ENCODE data around the gene POC1B.
A peak's percentile ranks its signal among the peaks of the same experiment; 100 is the strongest.

POC1B gene

DNA sequence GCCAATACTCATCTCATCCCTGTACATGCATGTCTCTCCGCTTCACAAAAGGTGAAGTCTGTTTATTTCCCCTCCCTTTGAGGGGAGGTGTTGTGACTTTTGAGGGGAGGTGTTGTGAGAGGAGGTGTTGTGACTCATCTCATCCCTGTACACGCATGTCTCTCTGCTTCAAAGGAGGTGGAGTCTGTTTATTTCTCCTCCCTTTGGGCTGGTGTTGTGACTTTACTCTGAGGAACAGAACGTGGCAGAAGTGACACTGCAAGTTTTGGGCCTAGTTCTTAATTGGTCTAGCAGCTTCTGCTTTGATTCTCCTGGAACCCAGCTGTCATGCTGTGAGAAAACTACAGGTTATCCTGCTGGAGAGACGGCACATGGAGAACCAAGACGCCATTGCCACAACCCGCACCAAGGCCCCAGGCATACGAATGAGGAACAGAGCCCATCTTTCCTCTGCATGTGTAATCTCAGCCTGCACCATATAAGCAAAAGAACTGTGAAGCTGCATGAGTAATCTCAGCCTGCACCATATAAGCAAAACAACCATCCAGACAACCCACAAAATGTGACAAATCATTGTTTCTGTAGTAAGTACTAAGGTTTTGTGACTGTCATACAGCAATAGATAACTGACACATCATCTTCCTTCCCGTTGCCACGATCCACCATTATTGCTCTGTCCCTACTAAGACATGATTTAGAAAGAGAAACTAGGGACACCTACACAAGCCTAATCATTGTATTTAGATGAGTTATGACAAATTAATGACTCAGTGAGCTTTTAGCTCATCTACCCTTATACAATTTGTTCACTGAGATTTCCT is 31.2 kb downstream of the POC1B start:
- DNase-seq = no peak

DNA sequence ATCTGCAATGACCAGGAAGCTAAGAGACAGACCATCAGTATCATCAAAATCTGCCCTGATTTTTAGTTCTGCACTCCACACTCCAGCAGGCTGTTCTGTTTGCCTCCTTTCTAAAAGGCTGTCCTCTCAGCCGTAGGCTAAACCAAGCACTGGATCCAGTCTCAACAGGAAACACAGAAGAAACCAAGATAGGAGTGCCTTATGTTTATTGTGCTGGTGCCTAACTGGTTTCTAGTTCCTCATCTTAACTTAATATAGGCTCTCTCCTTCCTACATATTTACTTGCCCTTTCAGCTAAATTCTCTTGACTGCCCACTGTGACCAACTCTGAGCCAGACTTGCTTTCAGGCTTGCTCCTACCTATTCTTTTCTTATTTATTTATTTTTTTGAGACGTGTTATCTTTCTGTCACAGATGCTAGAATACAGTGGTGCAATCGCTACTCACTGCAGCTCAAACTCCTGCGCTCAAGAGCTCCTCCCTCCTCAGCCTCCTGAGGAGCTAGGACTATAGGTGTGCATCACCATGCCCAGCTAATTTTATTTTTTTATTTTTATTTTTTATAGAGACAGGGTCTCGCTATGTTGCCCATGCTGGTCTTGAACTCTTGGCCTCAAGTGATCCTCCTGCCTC is 32.1 kb downstream of the POC1B start:
- no peak for DNase-seq

DNA sequence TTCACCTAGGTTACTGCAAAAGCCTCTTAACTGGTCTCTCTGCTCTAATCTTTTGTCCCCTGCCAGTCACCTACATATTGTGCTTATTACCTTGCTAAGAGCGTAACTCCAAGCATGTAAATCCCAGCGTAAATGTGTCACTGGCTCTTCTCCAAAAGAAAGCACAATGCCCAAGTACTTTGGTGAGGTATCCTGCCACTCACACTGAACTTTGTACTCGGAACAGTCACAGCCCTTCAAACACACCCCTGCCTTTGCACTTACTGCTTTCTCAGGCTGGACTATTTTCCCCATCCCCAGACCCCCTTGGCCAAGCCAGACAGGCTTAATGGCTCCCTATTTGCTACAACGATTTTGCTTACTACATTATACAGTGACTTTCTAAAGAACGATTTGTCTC is 33.0 kb downstream of the POC1B start:
- no peak for DNase-seq

GRCh38 chr12:89490922-89491321 is 34.9 kb downstream of the POC1B start:
- DNase-seq = no peak

- DNase-seq = no peak
These were observed 39.6 kb downstream of the POC1B start for GRCh38 chr12:89486264-89486663.

DNA sequence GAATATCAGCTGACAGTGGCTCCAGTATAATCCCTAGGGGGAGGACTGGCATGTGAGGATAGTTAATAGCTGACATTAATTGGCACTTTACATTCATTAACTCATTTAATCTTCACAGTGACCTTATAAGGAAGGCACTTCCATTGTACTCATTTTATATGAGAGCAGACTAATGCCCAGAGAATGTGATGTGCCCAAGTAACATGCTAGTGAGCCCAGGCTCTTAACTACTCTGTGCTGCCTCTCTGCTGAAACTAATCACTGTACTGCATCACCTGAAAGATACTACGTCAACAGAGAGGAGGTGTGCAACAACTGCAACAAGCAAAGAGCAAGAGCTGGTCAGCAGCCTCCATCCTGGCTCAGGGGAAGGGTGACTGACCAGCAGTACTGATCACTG is 41.4 kb downstream of the POC1B start:
- DNase-seq = no peak

GRCh38 chr12:89481213-89481914 is 44.5 kb downstream of the POC1B start:
- no peak for DNase-seq

GRCh38 chr12:89479982-89480381 is 45.9 kb downstream of the POC1B start:
- DNase-seq = no peak

DNA sequence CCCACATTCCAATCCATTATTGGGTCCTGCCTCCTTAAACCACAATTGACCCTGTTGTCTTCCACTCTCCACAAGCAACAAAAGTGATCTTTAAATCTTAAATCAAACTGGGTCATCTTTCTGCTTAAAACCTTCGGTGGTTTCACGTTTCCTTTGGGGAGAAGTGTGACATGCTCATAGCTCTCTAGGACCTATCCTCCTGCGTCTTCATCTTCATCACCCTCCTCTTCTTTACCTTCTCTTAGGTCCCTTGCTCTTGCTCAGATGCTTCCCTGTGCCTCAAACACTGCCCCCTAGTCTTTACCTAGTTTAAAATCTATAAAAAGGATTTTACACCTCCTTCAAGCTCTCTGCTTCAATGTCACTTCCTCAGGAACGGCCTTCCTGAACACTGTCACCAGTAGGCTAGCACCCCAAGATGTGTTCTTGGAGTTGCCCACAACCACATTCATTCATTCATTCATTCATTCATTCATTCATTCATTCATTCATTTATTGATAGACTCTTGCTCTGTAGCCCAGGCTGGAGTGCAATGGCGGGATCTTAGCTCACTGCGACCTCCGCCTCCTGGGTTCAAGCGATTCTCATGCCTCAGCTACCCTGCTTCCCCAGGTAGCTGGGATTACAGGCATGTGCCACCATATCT is 48.1 kb downstream of the POC1B start:
- no peak for DNase-seq

DNA sequence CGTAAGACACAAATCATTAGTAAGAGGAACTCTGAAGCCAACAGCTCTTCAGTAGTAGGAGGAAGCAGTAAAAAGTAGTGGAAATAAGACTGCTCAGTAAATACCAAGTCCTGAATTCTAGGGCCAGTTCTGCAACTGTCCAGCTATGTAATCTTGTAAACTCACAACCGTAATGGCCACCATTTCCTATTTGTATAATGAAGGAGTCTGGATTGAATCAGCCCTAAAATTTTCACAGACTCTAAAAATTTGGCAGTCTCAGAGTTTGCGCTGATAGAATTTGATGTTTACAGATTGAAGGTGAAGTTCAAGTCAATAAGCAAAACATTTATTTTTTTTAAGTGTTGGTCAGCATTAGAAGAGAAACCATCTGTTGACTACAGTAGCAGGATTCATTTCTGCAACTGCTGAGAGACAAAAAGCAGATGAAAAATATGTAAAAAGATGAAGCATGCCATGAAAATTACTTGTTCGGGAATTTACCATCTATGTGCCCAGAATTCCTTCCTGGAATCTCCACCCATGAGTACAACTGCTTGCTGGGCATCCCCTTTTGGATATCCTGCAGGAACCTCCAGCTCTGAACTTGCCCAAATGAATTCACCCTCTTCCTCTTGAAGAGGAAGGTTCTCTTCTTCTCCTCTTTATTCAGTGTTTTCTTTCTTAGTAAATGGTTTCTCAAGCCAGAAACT is 48.8 kb downstream of the POC1B start:
- no peak for DNase-seq

- DNase-seq = no peak
These were observed 49.6 kb downstream of the POC1B start for GRCh38 chr12:89476232-89476631.

GRCh38 chr12:89475203-89475990 is 50.5 kb downstream of the POC1B start:
- DNase-seq = no peak

DNA sequence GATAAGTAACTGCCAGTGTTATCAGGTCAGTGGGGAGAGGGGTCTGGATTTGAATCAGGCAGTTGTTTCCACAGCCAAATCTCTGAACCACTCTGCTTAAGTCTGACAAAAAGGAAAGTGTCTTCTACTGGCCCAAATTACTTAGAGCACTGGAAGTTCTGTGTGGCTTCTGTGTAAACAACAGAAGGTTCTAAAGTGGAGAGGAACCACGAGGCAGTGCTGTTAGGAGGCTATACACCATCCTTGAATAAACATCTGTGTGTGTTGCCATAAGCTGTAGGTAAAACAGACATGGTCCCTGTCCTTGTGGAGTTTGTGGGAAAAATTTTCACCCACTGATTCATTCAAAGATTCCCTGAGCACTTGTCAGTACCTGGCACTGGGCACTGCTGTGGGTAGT is 51.2 kb downstream of the POC1B start:
- no peak for DNase-seq

DNA sequence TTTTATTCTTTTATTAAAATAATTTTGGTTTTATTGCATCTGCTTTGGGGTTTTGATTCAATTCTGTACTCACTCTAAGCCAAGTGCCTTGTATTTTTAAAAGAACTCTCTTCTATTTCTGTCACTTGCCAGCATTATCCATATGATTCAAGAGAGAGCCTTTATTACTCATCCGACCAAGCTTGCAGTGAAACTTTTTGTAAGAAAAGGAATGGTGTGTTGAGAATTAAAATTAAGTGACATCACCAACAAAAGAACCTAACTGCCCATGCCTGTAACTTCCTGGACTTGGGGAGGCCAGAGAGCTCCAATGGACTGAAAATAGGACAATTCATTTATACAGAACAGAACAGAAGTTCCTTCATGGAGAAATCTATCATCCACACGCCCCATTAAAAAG is 53.3 kb downstream of the POC1B start:
- no peak for DNase-seq

GRCh38 chr12:89470741-89471509 is 54.9 kb downstream of the POC1B start:
- DNase-seq = peak; percentile 22

DNA sequence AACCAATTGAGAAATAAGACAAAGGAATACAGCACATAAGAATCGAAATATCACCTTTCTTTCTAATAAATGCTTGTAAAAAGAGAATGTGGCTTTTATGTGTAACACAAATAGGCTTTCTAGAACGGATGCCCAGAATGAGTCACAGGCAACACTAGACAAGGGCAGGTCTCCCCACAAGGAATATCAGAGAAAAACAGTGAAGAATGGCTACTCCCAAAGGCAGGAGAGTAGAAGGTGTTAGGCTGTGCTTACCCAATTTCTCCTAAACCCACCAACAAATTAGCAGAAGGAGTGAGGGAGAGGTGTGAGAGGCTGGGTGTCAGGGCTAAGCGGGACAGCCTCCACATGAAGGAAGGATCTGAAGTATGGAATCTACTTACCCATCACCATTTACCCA is 56.5 kb downstream of the POC1B start:
- no peak for DNase-seq

DNA sequence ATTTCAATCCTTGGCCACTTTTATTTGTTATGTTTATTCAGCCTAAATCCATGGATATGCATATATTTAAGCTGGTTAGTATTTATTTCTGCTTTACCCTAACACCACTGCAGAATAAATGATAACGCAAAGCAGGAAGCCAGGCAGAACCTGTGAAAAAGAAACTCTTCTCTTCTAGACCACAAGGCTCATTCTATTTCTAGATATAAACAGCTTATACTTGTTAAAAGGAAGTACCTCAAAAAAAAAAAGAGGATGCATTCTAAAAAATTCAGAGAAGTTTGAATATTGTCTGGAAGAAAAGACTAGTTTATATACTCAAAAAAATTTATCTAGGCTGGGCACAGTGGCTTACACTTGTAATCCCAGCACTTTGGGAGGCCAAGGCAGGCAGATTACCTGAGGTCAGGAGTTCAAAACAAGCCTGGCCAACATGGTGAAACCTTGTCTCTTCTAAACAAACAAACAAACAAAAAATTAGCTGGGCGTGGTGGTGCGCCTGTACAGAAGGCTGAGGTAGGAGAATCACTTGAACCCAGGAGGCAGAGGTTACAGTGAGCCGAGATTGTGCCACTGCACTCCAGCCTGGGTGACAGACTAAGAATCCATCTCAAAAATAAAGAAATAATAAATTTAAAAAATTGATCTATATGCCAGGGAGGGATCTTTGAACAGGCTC is 57.1 kb downstream of the POC1B start:
- DNase-seq = no peak

DNA sequence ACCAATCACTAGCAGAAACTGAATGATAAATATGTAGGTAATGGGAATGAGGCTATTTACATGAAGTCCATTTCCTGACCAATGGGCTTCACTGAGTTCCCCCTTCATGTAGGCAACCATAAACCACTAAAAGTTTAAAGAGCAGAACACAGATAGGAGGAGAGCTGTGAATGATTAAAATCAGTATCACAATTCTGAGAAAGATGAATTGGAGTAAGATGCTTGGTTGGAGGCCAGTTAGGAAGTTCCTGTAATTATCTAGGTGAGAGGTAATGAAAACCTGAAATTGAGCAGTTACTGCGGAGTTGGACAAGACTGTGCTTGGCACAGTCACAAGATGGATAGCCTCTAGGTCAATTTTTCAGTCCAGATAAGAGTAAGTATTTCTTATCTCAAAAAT is 57.8 kb downstream of the POC1B start:
- no peak for DNase-seq

DNA sequence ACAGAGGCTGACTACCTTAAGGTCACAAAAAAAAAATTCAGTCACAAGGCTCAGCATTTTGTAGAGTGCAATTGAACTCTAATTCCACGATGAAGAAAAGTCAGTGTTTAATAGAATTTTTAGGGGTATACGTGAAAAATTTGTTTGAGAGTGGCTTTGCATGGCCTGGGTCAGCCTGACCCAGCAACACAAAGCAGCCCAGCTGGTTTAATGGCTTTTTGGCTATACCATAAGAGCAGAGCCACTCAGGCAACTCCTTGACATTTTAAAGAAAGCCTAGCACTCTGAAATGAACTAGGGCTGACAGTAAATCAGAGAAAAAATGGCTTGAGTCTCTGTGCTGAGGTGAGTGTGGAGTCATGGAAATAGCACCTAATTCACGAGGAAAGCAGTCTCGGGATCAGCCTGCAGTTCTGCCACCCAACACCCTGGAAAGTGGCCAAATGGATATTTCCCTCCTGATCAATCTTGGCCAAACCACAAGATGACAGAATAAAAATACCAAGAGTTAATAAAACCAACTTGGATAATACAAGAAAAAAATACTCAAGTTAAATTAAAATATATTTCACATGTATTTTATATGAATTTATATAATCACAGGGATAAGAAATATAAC is 60.8 kb downstream of the POC1B start:
- no peak for DNase-seq
